Left lung (tissue), 10 donors: ENCODE data around the gene HOXA3. TPM values are rescaled to one million over a fixed set of nuclear protein-coding genes. Genes with fewer than 3 reads are reported as not detected.

Source experiments
- ATAC-seq: fragments of 200-7000 bp; cut with Tn5 transposase; one replicate; pipeline ENCODE4 v1.9.1; 2020; ENCODE audit warnings: moderate library complexity
- DNase-seq, 4 donors: peaks; one replicate each; pipeline ENCODE4 v3.0.0-alpha.2; 2013 to 2020
- H3K27ac ChIP-seq, 2 donors: fragments of 200-600 bp; sonication (generic) in 1 of 2; one replicate each; pipeline versions ENCODE4 v1.5.0 to v1.8.0; 2020 to 2021
- H3K27me3 ChIP-seq, 2 donors: fragments of 200-600 bp; sonication (generic) in 1 of 2; one replicate each; pipeline versions ENCODE4 v1.5.0 to v1.8.0; 2020 to 2021
- H3K36me3 ChIP-seq, 2 donors: fragments of 200-600 bp; sonication (generic) in 1 of 2; one replicate each; pipeline versions ENCODE4 v1.5.0 to v1.8.0; 2020 to 2021
- H3K4me1 ChIP-seq, 2 donors: fragments of 200-600 bp; one replicate each; pipeline ENCODE4 v1.8.0; 2021
- H3K4me3 ChIP-seq, 2 donors: fragments of 200-600 bp; sonication (generic) in 1 of 2; one replicate each; pipeline versions ENCODE4 v1.5.0 to v1.8.0; 2020 to 2021; ENCODE audit warnings: mild to moderate bottlenecking in 1 of 2
- H3K9me3 ChIP-seq, 2 donors: fragments of 200-600 bp; sonication (generic) in 1 of 2; one replicate each; pipeline versions ENCODE4 v1.5.0 to v1.8.0; 2020 to 2021
- CTCF ChIP-seq, 2 donors: fragments of 200-600 bp; sonication (generic) in 1 of 2; IDR thresholded peaks; one replicate each; pipeline versions ENCODE4 v1.5.0 to v1.8.0; 2021; ENCODE audit warnings: antibody characterized with exemption in 2 of 2
- intact Hi-C, 2 donors: fragments of 100-400 bp; cut with DNase I; formaldehyde crosslinking; loops; one replicate each; pipeline versions ENCODE4 v1.11.2 to v1.14.2; 2022
- polyA plus RNA-seq, 6 donors: library from polyadenylated mRNA; unstranded; fragments of 120-200 nt; gene quantifications; one replicate each; pipeline ENCODE4 v1.2.1, GENCODE V29; 2013; ENCODE audit not compliant: insufficient read length in 6 of 6
- total RNA-seq, 2 donors: library from RNA; stranded (reverse); fragmentation: NEBNext Ultra II Directional; extraction: Animal tissue kit (Norgen Biotek cat#: 25700); gene quantifications; one replicate each; pipeline ENCODE4 v1.2.1, GENCODE V29; 2021
- donor health status: DM: no; HTN: yes; CAD: no.
- donor health status: DM: no; HTN: no; CAD: no.

HOXA3 gene
- total and polyA plus RNA-seq, 8 donors = 5.7 to 49.6 (median 39.6) TPM

- DNase-seq = no peak
- Histone ChIP-seq H3K27me3 (no peaks in the 10 kb centered on the region), H3K4me3 (no peak overlapping the region), H3K27ac (no peak overlapping the region), H3K36me3 (no peaks in the 10 kb centered on the region), H3K9me3 (no peaks in the 10 kb centered on the region), H3K4me1 (no peaks in the 10 kb centered on the region)
- TF ChIP-seq CTCF (IDR thresholded peaks at IDR 0.05) = no peak
- intact Hi-C loops = no loop called here
- ATAC-seq = no peak
Observed at GRCh38 chr7:27068259-27068658, 84.1 kb downstream of the HOXA3 start.

- no peak overlapping the region for H3K4me3 ChIP-seq
- DNase-seq (no peak), ATAC-seq (no peak)
- no peaks in the 10 kb centered on the region for H3K27me3 ChIP-seq
- H3K36me3 ChIP-seq = no peaks in the 10 kb centered on the region
- TF ChIP-seq CTCF (IDR thresholded peaks at IDR 0.05) = no peak
- H3K9me3 ChIP-seq = no peaks in the 10 kb centered on the region
- intact Hi-C loops = no loop called here
- no peak overlapping the region for H3K27ac ChIP-seq
- no peaks in the 10 kb centered on the region for H3K4me1 ChIP-seq
Observed at GRCh38 chr7:27066148-27066547, 86.2 kb downstream of the HOXA3 start.

- DNase-seq = no peak
Observed at GRCh38 chr7:27065709-27066108, 86.7 kb downstream of the HOXA3 start.

GRCh38 chr7:27064661-27065060 is 87.7 kb downstream of the HOXA3 start:
- Histone ChIP-seq H3K4me1 (no peaks in the 10 kb centered on the region), H3K9me3 (no peaks in the 10 kb centered on the region), H3K36me3 (no peaks in the 10 kb centered on the region), H3K27me3 (no peaks in the 10 kb centered on the region), H3K4me3 (no peak overlapping the region), H3K27ac (no peak overlapping the region)
- intact Hi-C loops = no loop called here
- no peak for TF ChIP-seq CTCF (IDR thresholded peaks at IDR 0.05)
- ATAC-seq (no peak), DNase-seq (no peak)

More at GRCh38 chr7:27065709-27066108, 86.7 kb downstream of the HOXA3 start:
- no peaks in the 10 kb centered on the region for H3K9me3 ChIP-seq
- no peak for TF ChIP-seq CTCF (IDR thresholded peaks at IDR 0.05)
- H3K27ac ChIP-seq = no peak overlapping the region
- intact Hi-C loops = no loop called here
- H3K4me1 ChIP-seq = no peaks in the 10 kb centered on the region
- H3K36me3 ChIP-seq = no peaks in the 10 kb centered on the region
- ATAC-seq = no peak
- no peak overlapping the region for H3K4me3 ChIP-seq
- H3K27me3 ChIP-seq = no peaks in the 10 kb centered on the region

GRCh38 chr7:27064159-27064558 is 88.2 kb downstream of the HOXA3 start:
- H3K27ac ChIP-seq = no peak overlapping the region
- H3K4me1 ChIP-seq = no peaks in the 10 kb centered on the region
- no peaks in the 10 kb centered on the region for H3K9me3 ChIP-seq
- DNase-seq = peak in 2 of 4 donors; percentile 35 to 65
- no peak for TF ChIP-seq CTCF (IDR thresholded peaks at IDR 0.05)
- intact Hi-C loops = no loop called here
- no peaks in the 10 kb centered on the region for H3K36me3 ChIP-seq
- no peak overlapping the region for H3K4me3 ChIP-seq
- H3K27me3 ChIP-seq = no peaks in the 10 kb centered on the region
- no peak for ATAC-seq
